Parathyroid adenoma (tissue), 2 donors: ENCODE measurements around the gene VEGFB.
A peak's percentile ranks its signal among the peaks of the same experiment; 100 is the strongest.

ENCODE experiments used
- H2AFZ ChIP-seq: fragments of 300-600 bp; sonication (generic); one replicate; pipeline ENCODE4 v1.7.0; 2017; ENCODE audit warnings: antibody characterized with exemption, mild to moderate bottlenecking
- H3K27ac ChIP-seq: fragments of 300-600 bp; sonication (generic); one replicate; pipeline ENCODE4 v1.7.0; 2017
- H3K27me3 ChIP-seq: fragments of 300-600 bp; sonication (generic); one replicate; pipeline ENCODE4 v1.7.0; 2017; ENCODE audit warnings: low read length; ENCODE audit not compliant: control insufficient read depth, insufficient read depth
- H3K36me3 ChIP-seq: fragments of 300-600 bp; sonication (generic); one replicate; pipeline ENCODE4 v1.7.0; 2017; ENCODE audit warnings: low read length; ENCODE audit not compliant: control insufficient read depth, insufficient read depth
- H3K4me1 ChIP-seq: fragments of 300-600 bp; sonication (generic); one replicate; pipeline ENCODE4 v1.7.0; 2017; ENCODE audit warnings: control low read depth
- H3K4me2 ChIP-seq: fragments of 300-600 bp; sonication (generic); one replicate; pipeline ENCODE4 v1.7.0; 2017; ENCODE audit warnings: low read length
- H3K4me3 ChIP-seq: fragments of 300-600 bp; sonication (generic); one replicate; pipeline ENCODE4 v1.7.0; 2017; ENCODE audit warnings: low read depth, low read length
- H3K79me2 ChIP-seq: fragments of 300-600 bp; sonication (generic); one replicate; pipeline ENCODE4 v1.7.0; 2017; ENCODE audit warnings: control low read depth
- H3K9ac ChIP-seq: fragments of 300-600 bp; sonication (generic); one replicate; pipeline ENCODE4 v1.7.0; 2017; ENCODE audit warnings: mild to moderate bottlenecking
- H3K9me3 ChIP-seq: fragments of 300-600 bp; sonication (generic); one replicate; pipeline ENCODE4 v1.7.0; 2017; ENCODE audit warnings: low read length; ENCODE audit not compliant: control insufficient read depth
- CTCF ChIP-seq: fragments of 300-600 bp; sonication (generic); IDR thresholded peaks from one replicate; pipeline ENCODE4 v1.7.0; 2017; ENCODE audit warnings: antibody characterized with exemption, mild to moderate bottlenecking
- donor health status: primary hyperparathyroidism.

The VEGFB gene

GRCh38 chr11:64283092-64283491 lies 48.7 kb downstream of the VEGFB start:
- Histone ChIP-seq H3K4me3 (no peak overlapping the region), H3K79me2 (peaks cover 24% of the 10 kb centered on the region), H3K27ac (no peak overlapping the region), H3K4me2 (no peak overlapping the region), H3K9me3 (no peaks in the 10 kb centered on the region), H3K36me3 (no peaks in the 10 kb centered on the region), H3K27me3 (no peaks in the 10 kb centered on the region), H3K4me1 (peaks cover 6% of the 10 kb centered on the region), H2AFZ (no peak overlapping the region), H3K9ac (no peak overlapping the region)
- no peak for TF ChIP-seq CTCF

GRCh38 chr11:64284048-64284961 lies 49.9 kb downstream of the VEGFB start, which contains the start of gene BAD:
Gene BAD, minus strand, starts transcription at chr11:64284665. Its CDS starts 297 bp downstream, at chr11:64284368.
- Histone ChIP-seq H3K9ac (peak within 1 kb of the TSS; percentile 76), H3K36me3 (no peaks in the 10 kb centered on the region), H3K4me3 (peak within 1 kb of the TSS; percentile 81), H3K4me1 (peaks cover 6% of the 10 kb centered on the region), H3K9me3 (no peaks in the 10 kb centered on the region), H3K27me3 (no peaks in the 10 kb centered on the region), H3K4me2 (peak within 1 kb of the TSS; percentile 77), H2AFZ (peak within 1 kb of the TSS; percentile 82), H3K27ac (peak within 1 kb of the TSS; percentile 97), H3K79me2 (peaks cover 24% of the 10 kb centered on the region)
- no peak for TF ChIP-seq CTCF

- Histone ChIP-seq H3K27ac (peak within 1 kb of the TSS; percentile 97), H3K4me1 (peaks cover 6% of the 10 kb centered on the region), H3K9ac (no peak within 1 kb of the TSS), H3K9me3 (no peaks in the 10 kb centered on the region), H2AFZ (peak within 1 kb of the TSS; percentile 82), H3K4me3 (peak within 1 kb of the TSS; percentile 81), H3K4me2 (peak within 1 kb of the TSS; percentile 77), H3K36me3 (no peaks in the 10 kb centered on the region), H3K79me2 (peaks cover 24% of the 10 kb centered on the region), H3K27me3 (no peaks in the 10 kb centered on the region)
- no peak for TF ChIP-seq CTCF
Measured at GRCh38 chr11:64284962-64285884, 50.8 kb downstream of the VEGFB start, which contains the start of gene GPR137. Gene GPR137, plus strand, starts transcription at chr11:64285848. Its CDS starts 677 bp downstream, at chr11:64286525.

GRCh38 chr11:64285885-64286800 lies 51.8 kb downstream of the VEGFB start:
- H3K79me2 ChIP-seq = peaks cover 24% of the 10 kb centered on the region
- no peaks in the 10 kb centered on the region for H3K27me3 ChIP-seq
- no peak overlapping the region for H3K9ac ChIP-seq
- H2AFZ ChIP-seq = peak overlapping the region; percentile 82
- H3K9me3 ChIP-seq = no peaks in the 10 kb centered on the region
- H3K4me2 ChIP-seq = peak overlapping the region; percentile 77
- H3K4me1 ChIP-seq = peaks cover 6% of the 10 kb centered on the region
- no peaks in the 10 kb centered on the region for H3K36me3 ChIP-seq
- peak overlapping the region; percentile 81 for H3K4me3 ChIP-seq
- peak; percentile 11 for TF ChIP-seq CTCF
- H3K27ac ChIP-seq = peak overlapping the region; percentile 97
